ENCODE measurements around the gene HCLS1.
"Not testable (repeated sequence)": the region's sequence is repeated elsewhere in the genome, so short reads cannot be mapped to it uniquely, and the experiment has no call there.

The HCLS1 gene

DNA sequence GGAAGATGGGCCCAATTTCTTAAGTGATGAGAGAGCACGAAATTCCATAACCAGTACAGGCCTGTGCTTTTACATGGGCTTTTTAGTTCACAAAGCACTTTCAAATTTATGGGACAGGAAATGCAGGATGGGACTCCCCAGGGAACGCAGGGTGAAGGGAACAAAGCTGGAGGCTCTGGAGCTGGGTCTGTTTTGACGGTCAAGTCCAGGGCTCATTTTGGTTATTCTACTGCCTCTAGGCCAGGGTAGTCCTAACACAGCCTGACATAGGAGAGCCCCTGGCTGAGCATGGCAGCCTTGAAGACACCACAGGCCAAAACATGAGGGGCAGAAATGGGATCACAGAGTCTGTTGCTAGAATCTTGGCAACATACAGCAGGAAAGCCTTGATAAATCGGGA, 33.5 kb downstream of the HCLS1 start:
- Histone ChIP-seq H3K36me3 (peaks cover 23 to 44% (median 30%) of the 10 kb centered on the region in 11 experiments), H3K4me1 (no peaks in the 10 kb centered on the region), H3K4me3 (no peak overlapping the region), H4K20me1 (no peaks in the 10 kb centered on the region; a peak in 1 of 22 replicates), H3K27me3 (no peaks in the 10 kb centered on the region), H3K9me3 (replicated peaks in 1 of 11) (no peaks in the 10 kb centered on the region), H3K4me2 (no peak overlapping the region), H3K27ac (no peak overlapping the region), H3K9ac (no peak overlapping the region)
- TF ChIP-seq Cebpa-rat (IDR thresholded peaks at IDR 0.05) = no peak

DNA sequence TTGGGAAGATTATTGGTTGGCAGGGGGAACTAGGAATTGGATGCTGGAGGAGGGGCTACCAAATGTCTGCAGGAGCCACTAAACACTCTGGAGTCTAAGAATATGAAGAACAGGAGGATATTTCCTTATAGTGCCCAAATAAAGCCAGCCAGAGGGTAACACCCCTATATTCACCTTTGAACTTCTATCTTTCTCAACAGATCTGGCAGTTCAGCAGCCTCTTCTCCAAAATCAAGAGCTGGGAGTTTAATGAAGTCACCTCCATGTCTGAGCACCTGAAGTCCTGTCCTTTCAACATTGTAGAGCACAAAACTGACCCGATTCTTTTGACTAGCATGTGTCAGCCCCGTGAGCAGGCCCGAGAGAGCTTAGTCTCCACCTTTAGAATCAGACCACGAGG, 34.2 kb downstream of the HCLS1 start:
- peaks cover 16 to 37% (median 23%) of the 10 kb centered on the region in 11 experiments for H3K36me3 ChIP-seq
- no peaks in the 10 kb centered on the region for H3K9me3 ChIP-seq (replicated peaks in 1 of 11)
- H3K4me1 ChIP-seq = no peaks in the 10 kb centered on the region; a peak in 1 of 20 replicates
- H3K9ac ChIP-seq = no peak overlapping the region
- H3K4me2 ChIP-seq = no peak overlapping the region
- H3K27me3 ChIP-seq = no peaks in the 10 kb centered on the region
- TF ChIP-seq Cebpa-rat (IDR thresholded peaks at IDR 0.05) = no peak
- no peak overlapping the region for H3K27ac ChIP-seq
- H4K20me1 ChIP-seq = no peaks in the 10 kb centered on the region
- no peak overlapping the region for H3K4me3 ChIP-seq

DNA sequence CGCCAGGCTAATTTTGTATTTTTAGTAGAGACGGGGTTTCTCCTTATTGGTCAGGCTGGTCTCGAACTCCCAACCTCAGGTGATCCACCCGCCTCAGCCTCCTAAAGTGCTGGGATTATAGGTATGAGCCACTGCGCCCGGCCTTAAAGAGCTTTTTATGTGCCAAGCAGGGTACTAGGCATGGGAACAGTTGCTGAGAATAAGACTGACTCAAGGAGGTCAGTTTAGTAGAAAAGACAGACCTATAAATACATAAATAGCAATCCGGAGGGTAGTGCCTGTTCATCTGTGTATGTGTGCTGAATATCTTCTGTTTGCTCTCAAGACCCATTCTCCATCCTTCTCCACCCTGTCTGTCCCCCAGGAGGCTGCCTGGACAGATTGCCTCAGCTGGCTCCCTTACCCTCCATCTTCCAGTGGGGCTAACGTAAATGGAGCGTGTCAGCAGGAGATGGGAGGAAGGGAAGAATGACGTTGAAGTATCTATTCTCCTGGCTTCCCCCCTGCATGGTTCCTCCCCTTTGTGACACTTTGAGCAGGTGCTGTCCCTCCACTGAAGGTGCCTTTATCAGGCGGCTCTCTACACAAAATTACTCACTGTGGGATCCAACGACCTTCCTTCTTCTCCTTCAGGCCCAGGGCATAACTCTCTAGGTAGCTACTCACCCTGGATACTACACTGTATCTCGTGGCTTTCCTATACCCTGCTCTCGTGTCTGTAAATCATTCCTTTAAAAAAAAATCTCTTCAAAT, 36.4 kb downstream of the HCLS1 start:
- Histone ChIP-seq H3K36me3 (peaks cover 0 to 15% (median 7%) of the 10 kb centered on the region in 11 experiments; a peak in 14 of 22 replicates), H4K20me1 (no peaks in the 10 kb centered on the region), H3K4me1 (no peaks in the 10 kb centered on the region; a peak in 1 of 20 replicates), H3K27me3 (no peaks in the 10 kb centered on the region), H3K4me3 (no peak overlapping the region), H3K27ac (no peak overlapping the region), H3K9me3 (replicated peaks in 1 of 11) (no peaks in the 10 kb centered on the region), H3K4me2 (no peak overlapping the region), H3K9ac (no peak overlapping the region)
- TF ChIP-seq Cebpa-rat (IDR thresholded peaks at IDR 0.05) = no peak

DNA sequence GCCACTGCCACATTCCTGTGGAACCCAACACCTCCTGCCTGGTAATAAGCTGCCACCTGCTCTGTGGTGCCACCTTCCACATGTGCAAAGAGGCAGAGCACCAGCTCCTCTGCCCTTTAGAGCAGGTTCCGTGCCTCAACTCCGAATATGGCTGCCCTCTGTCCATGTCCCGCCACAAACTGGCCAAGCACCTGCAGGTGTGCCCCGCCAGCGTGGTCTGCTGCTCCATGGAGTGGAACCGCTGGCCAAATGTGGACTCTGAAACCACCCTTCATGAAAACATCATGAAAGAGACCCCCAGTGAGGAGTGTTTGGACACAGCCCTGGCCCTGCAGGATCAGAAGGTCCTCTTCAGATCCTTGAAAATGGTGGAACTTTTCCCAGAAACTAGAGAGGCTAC, 39.2 kb downstream of the HCLS1 start:
- no peak overlapping the region for H3K4me3 ChIP-seq
- no peaks in the 10 kb centered on the region; a peak in 1 of 20 replicates for H3K4me1 ChIP-seq
- no peaks in the 10 kb centered on the region for H3K27me3 ChIP-seq
- H3K9me3 ChIP-seq (replicated peaks in 1 of 11) = no peaks in the 10 kb centered on the region
- TF ChIP-seq Cebpa-rat (IDR thresholded peaks at IDR 0.05) = no peak
- H3K4me2 ChIP-seq = no peak overlapping the region
- no peak overlapping the region for H3K9ac ChIP-seq
- H4K20me1 ChIP-seq = no peaks in the 10 kb centered on the region
- H3K36me3 ChIP-seq = no peaks in the 10 kb centered on the region
- H3K27ac ChIP-seq = no peak overlapping the region

DNA sequence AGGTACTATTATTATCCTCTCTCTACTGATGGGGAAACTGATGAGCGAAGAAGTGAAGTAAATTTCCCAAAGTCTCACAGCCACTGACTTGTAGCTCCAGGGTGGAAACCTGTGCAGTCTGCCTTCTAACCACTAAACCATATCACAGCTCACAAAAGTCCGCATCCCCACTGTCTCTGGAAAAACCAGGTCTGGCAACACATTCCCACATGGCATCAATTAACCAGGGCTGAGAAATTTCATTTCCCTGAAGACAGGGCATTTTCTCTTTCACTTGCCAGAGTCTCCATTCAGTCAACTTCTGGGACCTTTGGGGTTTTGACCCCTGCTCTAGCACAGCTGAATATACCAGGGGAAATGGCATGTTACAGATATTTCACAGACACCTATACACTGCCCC, 41.0 kb downstream of the HCLS1 start:
- H3K27ac ChIP-seq = no peak overlapping the region
- no peaks in the 10 kb centered on the region for H4K20me1 ChIP-seq
- no peak overlapping the region for H3K4me2 ChIP-seq
- H3K9ac ChIP-seq = no peak overlapping the region
- H3K27me3 ChIP-seq = no peaks in the 10 kb centered on the region
- H3K9me3 ChIP-seq (replicated peaks in 1 of 11) = no peaks in the 10 kb centered on the region
- H3K4me3 ChIP-seq = no peak overlapping the region
- TF ChIP-seq Cebpa-rat (IDR thresholded peaks at IDR 0.05) = no peak
- H3K36me3 ChIP-seq = no peaks in the 10 kb centered on the region
- no peaks in the 10 kb centered on the region; a peak in 1 of 20 replicates for H3K4me1 ChIP-seq

DNA sequence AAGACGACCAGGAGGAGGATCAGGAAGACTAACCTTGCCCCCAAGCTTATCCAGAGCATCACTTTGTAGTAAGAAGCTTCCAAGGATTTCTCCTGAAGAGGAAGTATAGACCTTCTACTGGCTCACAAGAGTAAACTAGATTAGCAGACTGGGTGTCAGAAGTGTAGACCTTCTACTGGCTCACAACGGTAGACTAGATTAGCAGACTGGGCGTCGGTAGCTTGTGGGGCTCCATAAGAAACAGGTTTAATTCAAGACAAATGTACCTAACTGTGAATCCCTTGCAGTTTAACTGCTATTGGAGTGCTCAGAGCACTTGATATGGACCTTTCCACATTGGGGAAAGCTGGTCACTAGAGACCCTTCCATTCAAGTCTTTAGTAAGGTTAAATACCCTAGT, 54.6 kb downstream of the HCLS1 start:
- Histone ChIP-seq H4K20me1 (no peaks in the 10 kb centered on the region), H3K9ac (no peak overlapping the region), H3K4me2 (no peak overlapping the region), H3K4me3 (no peak overlapping the region), H3K9me3 (replicated peaks in 1 of 11) (no peaks in the 10 kb centered on the region), H3K27me3 (no peaks in the 10 kb centered on the region), H3K36me3 (no peaks in the 10 kb centered on the region), H3K4me1 (no peaks in the 10 kb centered on the region), H3K27ac (no peak overlapping the region)
- TF ChIP-seq Cebpa-rat (IDR thresholded peaks at IDR 0.05) = no peak

DNA sequence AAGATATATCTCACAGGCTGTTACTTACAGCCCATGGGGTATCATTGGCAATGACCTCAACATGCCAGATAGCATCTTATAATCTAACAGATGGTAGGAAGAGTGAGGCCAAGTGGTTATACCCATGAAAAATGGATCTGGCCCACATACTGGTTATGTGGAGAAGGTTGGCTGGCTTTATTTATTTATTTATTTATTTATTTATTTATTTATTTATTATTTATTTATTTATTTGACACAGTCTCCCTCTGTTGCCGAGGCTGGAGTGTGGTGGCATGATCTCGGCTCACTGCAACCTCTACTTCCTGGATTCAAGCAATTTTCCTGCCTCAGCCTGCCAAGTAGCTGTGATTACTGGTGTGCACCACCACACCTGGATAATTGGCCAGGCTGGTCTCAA, 55.9 kb downstream of the HCLS1 start:
- no peaks in the 10 kb centered on the region for H3K9me3 ChIP-seq (replicated peaks in 1 of 11)
- no peak overlapping the region for H3K27ac ChIP-seq
- no peaks in the 10 kb centered on the region for H3K27me3 ChIP-seq
- H3K9ac ChIP-seq = no peak overlapping the region
- H4K20me1 ChIP-seq = no peaks in the 10 kb centered on the region
- no peak overlapping the region for H3K4me2 ChIP-seq
- H3K36me3 ChIP-seq = no peaks in the 10 kb centered on the region
- no peak for TF ChIP-seq Cebpa-rat (IDR thresholded peaks at IDR 0.05)
- H3K4me1 ChIP-seq = no peaks in the 10 kb centered on the region
- no peak overlapping the region for H3K4me3 ChIP-seq

DNA sequence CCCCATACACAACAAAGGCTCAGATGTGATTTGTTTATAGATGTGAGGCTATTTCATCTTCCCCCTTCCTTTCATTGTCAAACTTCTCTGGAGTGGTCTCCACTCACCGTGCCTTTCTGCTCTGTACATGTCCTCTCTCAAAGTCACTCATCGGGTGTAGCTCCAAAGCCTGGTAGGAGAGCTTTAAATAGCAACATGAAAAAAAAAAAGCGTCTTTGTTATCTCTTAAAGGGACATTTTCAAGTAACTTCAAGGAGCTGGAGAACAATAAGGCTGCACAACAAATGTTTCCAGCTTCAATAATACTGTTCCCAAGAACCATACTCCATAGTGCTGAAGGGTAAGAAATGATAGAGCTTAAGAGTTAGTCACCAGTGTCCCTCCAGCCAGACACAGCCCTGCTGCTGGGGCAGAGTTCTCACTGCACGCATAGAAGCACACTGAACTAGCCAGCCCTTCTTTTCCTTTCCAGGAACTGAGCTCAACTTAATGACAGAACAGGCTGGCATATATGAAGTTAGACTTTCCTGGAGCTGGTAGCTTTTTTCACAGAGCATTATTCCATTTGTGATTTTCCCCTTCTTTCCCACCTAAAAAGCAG, 59.4 kb downstream of the HCLS1 start:
- Histone ChIP-seq H3K36me3 (no peaks in the 10 kb centered on the region), H4K20me1 (no peaks in the 10 kb centered on the region), H3K9ac (no peak overlapping the region), H3K9me3 (replicated peaks in 1 of 11) (no peaks in the 10 kb centered on the region), H3K27me3 (no peaks in the 10 kb centered on the region), H3K4me1 (no peaks in the 10 kb centered on the region), H3K4me2 (no peak overlapping the region), H3K27ac (no peak overlapping the region), H3K4me3 (no peak overlapping the region)
- TF ChIP-seq Cebpa-rat (IDR thresholded peaks at IDR 0.05) = no peak

DNA sequence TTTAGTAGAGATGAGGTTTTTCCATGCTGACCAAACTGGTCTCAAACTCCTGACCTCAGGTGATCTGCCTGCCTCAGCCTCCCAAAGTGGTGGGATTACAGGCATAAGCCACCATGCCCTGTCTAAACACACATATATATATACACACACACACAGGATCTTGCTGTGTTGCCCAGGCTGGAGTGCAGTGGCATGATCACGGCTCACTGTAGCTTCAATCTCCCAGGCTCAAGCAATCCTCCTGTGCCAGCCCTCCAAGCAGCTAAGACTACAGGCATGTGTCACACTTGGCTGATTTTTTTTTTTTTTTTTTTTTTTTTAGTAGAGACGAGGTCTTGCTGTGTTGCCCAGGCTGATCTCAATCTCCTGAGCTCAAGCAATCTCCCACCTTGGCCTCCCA, 60.8 kb downstream of the HCLS1 start:
- H3K36me3 ChIP-seq; H3K27me3 ChIP-seq; H3K9ac ChIP-seq; H3K4me3 ChIP-seq; H3K27ac ChIP-seq; H3K4me2 ChIP-seq; H4K20me1 ChIP-seq; H3K9me3 ChIP-seq (replicated peaks in 1 of 11); H3K4me1 ChIP-seq: not testable (repeated sequence)

DNA sequence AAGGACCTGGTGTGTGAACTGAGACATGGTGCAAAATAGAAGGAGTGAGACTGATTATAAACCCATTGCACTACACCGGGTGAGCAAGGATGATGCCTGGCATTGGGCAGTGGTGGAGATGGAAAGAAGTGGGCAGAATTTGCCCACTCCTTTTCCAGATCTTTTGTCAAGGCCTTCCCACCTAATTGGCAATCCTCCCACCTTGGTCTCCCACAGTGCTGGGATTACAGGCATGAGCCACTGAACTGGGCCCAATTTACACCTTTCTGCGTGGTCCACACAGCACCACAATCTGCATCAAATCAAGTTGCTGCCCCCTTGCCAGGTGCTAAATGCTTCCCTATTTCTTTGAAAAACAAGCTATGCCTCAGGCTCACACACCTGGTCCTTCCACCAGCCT, 62.1 kb downstream of the HCLS1 start:
- no peak overlapping the region for H3K4me3 ChIP-seq
- no peak overlapping the region for H3K27ac ChIP-seq
- no peak overlapping the region for H3K9ac ChIP-seq
- no peaks in the 10 kb centered on the region for H4K20me1 ChIP-seq
- H3K4me2 ChIP-seq = no peak overlapping the region
- H3K4me1 ChIP-seq = no peaks in the 10 kb centered on the region
- H3K27me3 ChIP-seq = no peaks in the 10 kb centered on the region
- no peaks in the 10 kb centered on the region for H3K36me3 ChIP-seq
- no peaks in the 10 kb centered on the region for H3K9me3 ChIP-seq (replicated peaks in 1 of 11)
- no peak for TF ChIP-seq Cebpa-rat (IDR thresholded peaks at IDR 0.05)
